ENCODE measurements around the gene EPHB2.

EPHB2 gene

GRCh38 chr1:22963044-22963677, 252.5 kb downstream of the EPHB2 start:
- no peak for DNase-seq

GRCh38 chr1:22966309-22966708, 255.7 kb downstream of the EPHB2 start:
- no peak for DNase-seq

- DNase-seq = no peak
Measured at GRCh38 chr1:22967833-22968232, 257.2 kb downstream of the EPHB2 start.

- DNase-seq = no peak
Measured at GRCh38 chr1:22969304-22969709, 258.7 kb downstream of the EPHB2 start.

GRCh38 chr1:22970096-22970495, 259.5 kb downstream of the EPHB2 start:
- DNase-seq = no peak
